ENCODE measurements around the gene CHGA.

Gene CHGA

DNA sequence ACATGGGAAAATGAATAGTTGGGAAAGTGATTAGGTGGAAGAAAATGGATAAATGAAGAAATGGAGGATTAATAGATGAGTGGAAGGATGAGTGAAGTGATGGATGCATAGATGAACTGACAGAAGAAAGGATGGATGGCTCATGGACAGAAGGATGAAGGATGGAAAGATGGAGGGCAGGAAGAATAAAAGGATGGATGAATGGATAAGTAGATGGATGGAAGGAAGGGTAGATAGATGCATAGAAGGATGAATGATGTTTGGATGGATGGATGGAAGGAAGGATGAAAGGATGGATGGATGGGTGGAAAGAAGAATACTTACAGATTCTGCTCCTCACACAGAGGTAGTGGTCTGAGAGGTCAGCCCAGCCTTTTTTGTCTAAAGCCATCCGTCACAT, 35.8 kb upstream of the CHGA start:
- no peak for DNase-seq (ENCODE audit: low read depth)
- TF ChIP-seq, protein P1, sequence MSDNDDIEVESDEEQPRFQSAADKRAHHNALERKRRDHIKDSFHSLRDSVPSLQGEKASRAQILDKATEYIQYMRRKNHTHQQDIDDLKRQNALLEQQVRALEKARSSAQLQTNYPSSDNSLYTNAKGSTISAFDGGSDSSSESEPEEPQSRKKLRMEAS (IDR thresholded peaks at IDR 0.05; ENCODE audit: low read depth, low read length): no peak
- no peak for TF ChIP-seq POLR2A (IDR thresholded peaks at IDR 0.05; ENCODE audit: extremely low read depth, insufficient read length)
- TF ChIP-seq MYC (IDR thresholded peaks at IDR 0.05; ENCODE audit: low read depth, low read length): no peak
- TF ChIP-seq CTCF (IDR thresholded peaks at IDR 0.05; ENCODE audit: low read depth, low read length): no peak
- H3K4me3 ChIP-seq (ENCODE audit: low read depth, low read length): no peak overlapping the region

GRCh38 chr14:92888896-92889295, 34.1 kb upstream of the CHGA start:
- TF ChIP-seq, protein P1 (IDR thresholded peaks at IDR 0.05; ENCODE audit: low read depth, low read length): no peak
- TF ChIP-seq POLR2A (IDR thresholded peaks at IDR 0.05; ENCODE audit: extremely low read depth, insufficient read length): no peak
- TF ChIP-seq MYC (IDR thresholded peaks at IDR 0.05; ENCODE audit: low read depth, low read length): no peak
- TF ChIP-seq CTCF (IDR thresholded peaks at IDR 0.05; ENCODE audit: low read depth, low read length): no peak
- peak; percentile 39 for DNase-seq (ENCODE audit: low read depth)

GRCh38 chr14:92890830-92891588, 31.9 kb upstream of the CHGA start:
- no peak for TF ChIP-seq POLR2A (IDR thresholded peaks at IDR 0.05; ENCODE audit: extremely low read depth, insufficient read length)
- no peak for TF ChIP-seq MYC (IDR thresholded peaks at IDR 0.05; ENCODE audit: low read depth, low read length)
- H3K4me3 ChIP-seq (ENCODE audit: low read depth, low read length): no peak overlapping the region
- DNase-seq (ENCODE audit: low read depth): no peak

More at GRCh38 chr14:92888896-92889295, 34.1 kb upstream of the CHGA start:
- H3K4me3 ChIP-seq (ENCODE audit: low read depth, low read length): no peak overlapping the region

GRCh38 chr14:92892589-92892988, 30.4 kb upstream of the CHGA start:
- no peak overlapping the region for H3K4me3 ChIP-seq (ENCODE audit: low read depth, low read length)
- TF ChIP-seq CTCF (IDR thresholded peaks at IDR 0.05; ENCODE audit: low read depth, low read length) (no peak), MYC (IDR thresholded peaks at IDR 0.05; ENCODE audit: low read depth, low read length) (no peak), POLR2A (IDR thresholded peaks at IDR 0.05; ENCODE audit: extremely low read depth, insufficient read length) (no peak)
- TF ChIP-seq, protein P1 (IDR thresholded peaks at IDR 0.05; ENCODE audit: low read depth, low read length): no peak
- no peak for DNase-seq (ENCODE audit: low read depth)

GRCh38 chr14:92895352-92895878, 27.5 kb upstream of the CHGA start:
- DNase-seq (ENCODE audit: low read depth): no peak
- no peak overlapping the region for H3K4me3 ChIP-seq (ENCODE audit: low read depth, low read length)
- no peak for TF ChIP-seq POLR2A (IDR thresholded peaks at IDR 0.05; ENCODE audit: extremely low read depth, insufficient read length)
- no peak for TF ChIP-seq CTCF (IDR thresholded peaks at IDR 0.05; ENCODE audit: low read depth, low read length)
- TF ChIP-seq, protein P1 (IDR thresholded peaks at IDR 0.05; ENCODE audit: low read depth, low read length): no peak
- no peak for TF ChIP-seq MYC (IDR thresholded peaks at IDR 0.05; ENCODE audit: low read depth, low read length)

- TF ChIP-seq, protein P1 (IDR thresholded peaks at IDR 0.05; ENCODE audit: low read depth, low read length): no peak
- TF ChIP-seq MYC (IDR thresholded peaks at IDR 0.05; ENCODE audit: low read depth, low read length) (no peak), CTCF (IDR thresholded peaks at IDR 0.05; ENCODE audit: low read depth, low read length) (no peak), POLR2A (IDR thresholded peaks at IDR 0.05; ENCODE audit: extremely low read depth, insufficient read length) (no peak)
- DNase-seq (ENCODE audit: low read depth): no peak
- H3K4me3 ChIP-seq (ENCODE audit: low read depth, low read length): no peak overlapping the region
These were observed 24.9 kb upstream of the CHGA start for GRCh38 chr14:92897922-92898565.
